ENCODE results near the gene PLAA. TPM values are rescaled to one million over a fixed set of nuclear protein-coding genes. Genes with fewer than 3 reads are reported as not detected.

Gene PLAA
- total RNA-seq, 1 experiment from 2014 or later, result 41.2 TPM

DNA sequence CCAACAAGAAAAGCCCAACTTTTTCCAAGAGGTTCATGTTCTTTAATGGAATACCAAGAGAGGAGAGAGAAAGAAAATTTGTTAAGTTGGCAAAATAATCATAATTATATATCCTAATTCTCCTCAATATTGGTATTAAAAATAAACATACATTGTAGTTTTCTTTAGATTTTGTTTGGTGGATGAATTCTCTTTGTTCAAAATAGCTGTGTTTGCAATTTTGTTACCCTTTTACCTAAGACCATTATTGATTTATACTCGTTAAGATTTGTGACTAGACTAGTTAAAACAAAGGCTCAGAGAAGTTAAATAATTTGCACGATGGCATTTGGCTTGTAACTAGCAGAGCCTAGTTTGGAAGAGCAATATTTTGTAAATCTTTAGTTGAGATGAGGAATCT lies 48.8 kb upstream of the PLAA start:
- BruUV-seq (replicated peaks), result no TSS peak
- DNase-seq (ENCODE audit: low read depth, low spot score) (no peak), ATAC-seq (no peak)
- Histone ChIP-seq H3K9me2 (ENCODE audit: insufficient read depth) (no peaks in the 10 kb centered on the region), H3K9me3 (ENCODE audit: control insufficient read depth in 1 of 2, insufficient read depth in 1 of 2, low read depth in 1 of 2, low read length in 2 of 2) (no peaks in the 10 kb centered on the region), H3K79me2 (ENCODE audit: insufficient read depth, low read length) (no peaks in the 10 kb centered on the region), H3K9ac (ENCODE audit: low read length) (no peak overlapping the region), H3K4me2 (ENCODE audit: low read length) (no peak overlapping the region), H3K27me3 (ENCODE audit: insufficient read depth, low read length) (no peaks in the 10 kb centered on the region), H3K27ac (ENCODE audit: low read depth, low read length) (no peak overlapping the region), H3K4me3 (replicated peaks in 1 of 2; ENCODE audit: low read depth in 1 of 2, low read length in 2 of 2) (no peak overlapping the region), H4K20me1 (ENCODE audit: insufficient read depth) (no peaks in the 10 kb centered on the region), H2AFZ (ENCODE audit: low read depth, low read length, poor library complexity, severe bottlenecking) (no peak overlapping the region), H3K4me1 (ENCODE audit: control insufficient read depth in 1 of 2, insufficient read depth in 2 of 2, low read length in 2 of 2) (no peaks in the 10 kb centered on the region), H3K36me3 (ENCODE audit: control insufficient read depth in 1 of 2, insufficient read depth in 2 of 2, low read length in 2 of 2) (peaks cover 0 to 5% of the 10 kb centered on the region in 2 experiments; a peak in 2 of 4 replicates)
- intact Hi-C loops (cut with micrococcal nuclease), result no loop called here
- ChIA-PET RAD21 (ENCODE audit: low non-redundant PET in 1 of 2, low total read pairs in 2 of 2, uncharacterized antibody in 2 of 2, unreplicated experiment in 2 of 2) (no interaction called here), CTCF (no interaction called here), POLR2A (no interaction called here)
- TF ChIP-seq, protein P1, sequence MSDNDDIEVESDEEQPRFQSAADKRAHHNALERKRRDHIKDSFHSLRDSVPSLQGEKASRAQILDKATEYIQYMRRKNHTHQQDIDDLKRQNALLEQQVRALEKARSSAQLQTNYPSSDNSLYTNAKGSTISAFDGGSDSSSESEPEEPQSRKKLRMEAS (IDR thresholded peaks at IDR 0.05), result no peak
- no peak for TF ChIP-seq ZFX (IDR thresholded peaks at IDR 0.05)
- TF ChIP-seq CBX3 (IDR thresholded peaks at IDR 0.05; ENCODE audit: low read depth), result no peak
- TF ChIP-seq ZNF274 (IDR thresholded peaks at IDR 0.05; ENCODE audit: low read depth, low read length), result no peak
- TF ChIP-seq RAD21 (IDR thresholded peaks at IDR 0.05; ENCODE audit: low read depth), result no peak
- TF ChIP-seq JUND (IDR thresholded peaks at IDR 0.05), result no peak

DNA sequence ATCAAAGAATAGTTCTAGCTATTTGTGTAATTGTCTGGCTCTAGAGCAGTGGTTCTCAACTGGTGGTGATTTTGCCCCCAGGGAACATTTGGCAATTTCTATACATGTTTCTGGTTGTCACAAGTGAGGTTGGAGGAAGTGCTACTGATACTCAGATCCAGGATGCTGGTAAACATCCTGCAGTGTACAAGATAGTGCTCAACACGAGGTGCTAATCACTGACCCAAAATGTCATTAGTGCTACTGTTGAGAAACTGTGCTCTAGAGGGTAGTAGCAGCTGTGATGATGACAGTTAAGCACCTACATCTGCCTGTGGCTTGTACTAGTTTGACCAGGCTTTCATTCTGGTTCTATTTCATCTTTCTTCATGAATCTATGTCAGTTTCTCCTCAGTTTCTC lies 36.3 kb upstream of the PLAA start:
- CTCF ChIA-PET, result no interaction called here
- no peaks in the 10 kb centered on the region; a peak in 1 of 4 replicates for H3K36me3 ChIP-seq (ENCODE audit: control insufficient read depth in 1 of 2, insufficient read depth in 2 of 2, low read length in 2 of 2)
- ATAC-seq (no peak), DNase-seq (ENCODE audit: low read depth, low spot score) (no peak)
- RAD21 ChIA-PET (ENCODE audit: low non-redundant PET in 1 of 2, low total read pairs in 2 of 2, uncharacterized antibody in 2 of 2, unreplicated experiment in 2 of 2), result no interaction called here
- no peak overlapping the region for H2AFZ ChIP-seq (ENCODE audit: low read depth, low read length, poor library complexity, severe bottlenecking)
- no peaks in the 10 kb centered on the region; the same call in 1 of the 2 replicates for H4K20me1 ChIP-seq (ENCODE audit: insufficient read depth)
- no peak overlapping the region for H3K4me2 ChIP-seq (ENCODE audit: low read length)
- H3K9me2 ChIP-seq (ENCODE audit: insufficient read depth), result no peaks in the 10 kb centered on the region
- BruUV-seq (replicated peaks), result no TSS peak
- POLR2A ChIA-PET, result no interaction called here
- no peak overlapping the region for H3K27ac ChIP-seq (ENCODE audit: low read depth, low read length)
- intact Hi-C loops (cut with micrococcal nuclease), result no loop called here
- H3K27me3 ChIP-seq (ENCODE audit: insufficient read depth, low read length), result no peaks in the 10 kb centered on the region
- H3K9me3 ChIP-seq (ENCODE audit: control insufficient read depth in 1 of 2, insufficient read depth in 1 of 2, low read depth in 1 of 2, low read length in 2 of 2), result no peaks in the 10 kb centered on the region
- H3K4me1 ChIP-seq (ENCODE audit: control insufficient read depth in 1 of 2, insufficient read depth in 2 of 2, low read length in 2 of 2), result no peaks in the 10 kb centered on the region
- no peak overlapping the region for H3K9ac ChIP-seq (ENCODE audit: low read length)
- no peaks in the 10 kb centered on the region for H3K79me2 ChIP-seq (ENCODE audit: insufficient read depth, low read length)
- H3K4me3 ChIP-seq (replicated peaks in 1 of 2; ENCODE audit: low read depth in 1 of 2, low read length in 2 of 2), result no peak overlapping the region
- TF ChIP-seq, protein P2, sequence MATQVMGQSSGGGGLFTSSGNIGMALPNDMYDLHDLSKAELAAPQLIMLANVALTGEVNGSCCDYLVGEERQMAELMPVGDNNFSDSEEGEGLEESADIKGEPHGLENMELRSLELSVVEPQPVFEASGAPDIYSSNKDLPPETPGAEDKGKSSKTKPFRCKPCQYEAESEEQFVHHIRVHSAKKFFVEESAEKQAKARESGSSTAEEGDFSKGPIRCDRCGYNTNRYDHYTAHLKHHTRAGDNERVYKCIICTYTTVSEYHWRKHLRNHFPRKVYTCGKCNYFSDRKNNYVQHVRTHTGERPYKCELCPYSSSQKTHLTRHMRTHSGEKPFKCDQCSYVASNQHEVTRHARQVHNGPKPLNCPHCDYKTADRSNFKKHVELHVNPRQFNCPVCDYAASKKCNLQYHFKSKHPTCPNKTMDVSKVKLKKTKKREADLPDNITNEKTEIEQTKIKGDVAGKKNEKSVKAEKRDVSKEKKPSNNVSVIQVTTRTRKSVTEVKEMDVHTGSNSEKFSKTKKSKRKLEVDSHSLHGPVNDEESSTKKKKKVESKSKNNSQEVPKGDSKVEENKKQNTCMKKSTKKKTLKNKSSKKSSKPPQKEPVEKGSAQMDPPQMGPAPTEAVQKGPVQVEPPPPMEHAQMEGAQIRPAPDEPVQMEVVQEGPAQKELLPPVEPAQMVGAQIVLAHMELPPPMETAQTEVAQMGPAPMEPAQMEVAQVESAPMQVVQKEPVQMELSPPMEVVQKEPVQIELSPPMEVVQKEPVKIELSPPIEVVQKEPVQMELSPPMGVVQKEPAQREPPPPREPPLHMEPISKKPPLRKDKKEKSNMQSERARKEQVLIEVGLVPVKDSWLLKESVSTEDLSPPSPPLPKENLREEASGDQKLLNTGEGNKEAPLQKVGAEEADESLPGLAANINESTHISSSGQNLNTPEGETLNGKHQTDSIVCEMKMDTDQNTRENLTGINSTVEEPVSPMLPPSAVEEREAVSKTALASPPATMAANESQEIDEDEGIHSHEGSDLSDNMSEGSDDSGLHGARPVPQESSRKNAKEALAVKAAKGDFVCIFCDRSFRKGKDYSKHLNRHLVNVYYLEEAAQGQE (IDR thresholded peaks at IDR 0.05; ENCODE audit: low read depth), result no peak
- TF ChIP-seq, protein P3, sequence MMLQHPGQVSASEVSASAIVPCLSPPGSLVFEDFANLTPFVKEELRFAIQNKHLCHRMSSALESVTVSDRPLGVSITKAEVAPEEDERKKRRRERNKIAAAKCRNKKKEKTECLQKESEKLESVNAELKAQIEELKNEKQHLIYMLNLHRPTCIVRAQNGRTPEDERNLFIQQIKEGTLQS (IDR thresholded peaks at IDR 0.05), result no peak
- no peak for TF ChIP-seq JUND (IDR thresholded peaks at IDR 0.05)
- no peak for TF ChIP-seq SP1 (IDR thresholded peaks at IDR 0.05; ENCODE audit: low read depth)
- no peak for TF ChIP-seq TCF7L2 (IDR thresholded peaks at IDR 0.05; ENCODE audit: borderline replicate concordance, extremely low read depth, insufficient read depth, insufficient read length)
- TF ChIP-seq ZNF274 (IDR thresholded peaks at IDR 0.05; ENCODE audit: low read depth, low read length), result no peak
- TF ChIP-seq RAD21 (IDR thresholded peaks at IDR 0.05; ENCODE audit: low read depth), result no peak
- TF ChIP-seq, protein P1 (IDR thresholded peaks at IDR 0.05), result no peak
- no peak for TF ChIP-seq ELF1 (IDR thresholded peaks at IDR 0.05; ENCODE audit: borderline replicate concordance, low read depth)
- no peak for TF ChIP-seq EZH2phosphoT487 (IDR thresholded peaks at IDR 0.05; ENCODE audit: borderline replicate concordance)
- TF ChIP-seq, protein P4, sequence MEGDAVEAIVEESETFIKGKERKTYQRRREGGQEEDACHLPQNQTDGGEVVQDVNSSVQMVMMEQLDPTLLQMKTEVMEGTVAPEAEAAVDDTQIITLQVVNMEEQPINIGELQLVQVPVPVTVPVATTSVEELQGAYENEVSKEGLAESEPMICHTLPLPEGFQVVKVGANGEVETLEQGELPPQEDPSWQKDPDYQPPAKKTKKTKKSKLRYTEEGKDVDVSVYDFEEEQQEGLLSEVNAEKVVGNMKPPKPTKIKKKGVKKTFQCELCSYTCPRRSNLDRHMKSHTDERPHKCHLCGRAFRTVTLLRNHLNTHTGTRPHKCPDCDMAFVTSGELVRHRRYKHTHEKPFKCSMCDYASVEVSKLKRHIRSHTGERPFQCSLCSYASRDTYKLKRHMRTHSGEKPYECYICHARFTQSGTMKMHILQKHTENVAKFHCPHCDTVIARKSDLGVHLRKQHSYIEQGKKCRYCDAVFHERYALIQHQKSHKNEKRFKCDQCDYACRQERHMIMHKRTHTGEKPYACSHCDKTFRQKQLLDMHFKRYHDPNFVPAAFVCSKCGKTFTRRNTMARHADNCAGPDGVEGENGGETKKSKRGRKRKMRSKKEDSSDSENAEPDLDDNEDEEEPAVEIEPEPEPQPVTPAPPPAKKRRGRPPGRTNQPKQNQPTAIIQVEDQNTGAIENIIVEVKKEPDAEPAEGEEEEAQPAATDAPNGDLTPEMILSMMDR (IDR thresholded peaks at IDR 0.05 in 2 of 3, conservative IDR thresholded peaks at IDR 0.05 in 1 of 3; ENCODE audit: borderline replicate concordance in 1 of 3, insufficient read depth in 1 of 3, low read depth in 2 of 3, low read length in 2 of 3), result no peak
- no peak for TF ChIP-seq CEBPB (IDR thresholded peaks at IDR 0.05; ENCODE audit: low read depth)
- no peak for TF ChIP-seq FOSL1 (IDR thresholded peaks at IDR 0.05; ENCODE audit: low read depth)
- no peak for TF ChIP-seq POLR2A (IDR thresholded peaks at IDR 0.05; ENCODE audit: borderline replicate concordance, extremely low read depth, insufficient read depth, insufficient read length)
- no peak for TF ChIP-seq CBX3 (IDR thresholded peaks at IDR 0.05; ENCODE audit: low read depth)

Measured in HCT116 (cell line).